ENCODE results near the gene INPP5D.

DNA sequence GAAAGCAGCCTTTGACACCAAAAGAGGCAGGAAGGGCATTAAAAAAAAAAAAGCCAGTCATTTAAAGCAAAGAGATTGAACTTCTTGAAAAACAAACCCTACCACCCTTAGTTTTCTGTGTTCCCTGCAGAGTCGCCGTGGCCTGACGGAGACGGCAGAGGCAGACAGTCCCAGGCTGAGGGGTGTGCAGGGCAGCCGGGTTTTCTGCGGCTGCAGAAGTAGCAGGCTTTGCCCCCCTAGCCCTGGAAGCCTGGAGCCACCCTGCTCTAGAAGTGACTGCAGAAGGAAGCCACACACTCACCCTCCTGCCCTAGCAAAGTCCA, 2.8 kb downstream of the INPP5D start:
- TF ChIP-seq, protein P1, sequence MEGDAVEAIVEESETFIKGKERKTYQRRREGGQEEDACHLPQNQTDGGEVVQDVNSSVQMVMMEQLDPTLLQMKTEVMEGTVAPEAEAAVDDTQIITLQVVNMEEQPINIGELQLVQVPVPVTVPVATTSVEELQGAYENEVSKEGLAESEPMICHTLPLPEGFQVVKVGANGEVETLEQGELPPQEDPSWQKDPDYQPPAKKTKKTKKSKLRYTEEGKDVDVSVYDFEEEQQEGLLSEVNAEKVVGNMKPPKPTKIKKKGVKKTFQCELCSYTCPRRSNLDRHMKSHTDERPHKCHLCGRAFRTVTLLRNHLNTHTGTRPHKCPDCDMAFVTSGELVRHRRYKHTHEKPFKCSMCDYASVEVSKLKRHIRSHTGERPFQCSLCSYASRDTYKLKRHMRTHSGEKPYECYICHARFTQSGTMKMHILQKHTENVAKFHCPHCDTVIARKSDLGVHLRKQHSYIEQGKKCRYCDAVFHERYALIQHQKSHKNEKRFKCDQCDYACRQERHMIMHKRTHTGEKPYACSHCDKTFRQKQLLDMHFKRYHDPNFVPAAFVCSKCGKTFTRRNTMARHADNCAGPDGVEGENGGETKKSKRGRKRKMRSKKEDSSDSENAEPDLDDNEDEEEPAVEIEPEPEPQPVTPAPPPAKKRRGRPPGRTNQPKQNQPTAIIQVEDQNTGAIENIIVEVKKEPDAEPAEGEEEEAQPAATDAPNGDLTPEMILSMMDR (conservative IDR thresholded peaks at IDR 0.05; ENCODE audit: low read depth, low read length) = no peak
- TF ChIP-seq EZH2 (IDR thresholded peaks at IDR 0.05; ENCODE audit: borderline replicate concordance, low read depth, low read length, poor library complexity, severe bottlenecking) = no peak

Measured in A673 (cell line).